ENCODE data around the gene UIMC1. TPM values are rescaled to one million over a fixed set of nuclear protein-coding genes. Genes with fewer than 3 reads are reported as not detected.
A peak's percentile ranks its signal among the peaks of the same experiment; 100 is the strongest.

UIMC1 gene
- total and polyA plus RNA-seq, 2 donors from 2014 or later = 16.2 to 37.9 TPM

GRCh38 chr5:176891331-176891958, 115.1 kb downstream of the UIMC1 start:
- Histone ChIP-seq H3K27ac (ENCODE audit: low read depth in 2 of 2, low read length in 2 of 2) (no peak overlapping the region), H3K9ac (ENCODE audit: low read length in 3 of 3) (no peak overlapping the region), H3K4me1 (ENCODE audit: control insufficient read depth in 2 of 3, insufficient read depth in 2 of 3, low read depth in 1 of 3, low read length in 3 of 3) (no peaks in the 10 kb centered on the region), H3K4me3 (ENCODE audit: low read length in 3 of 3) (no peak overlapping the region), H3K27me3 (ENCODE audit: control insufficient read depth, insufficient read depth, low read length) (no peaks in the 10 kb centered on the region), H3K36me3 (ENCODE audit: control insufficient read depth in 2 of 3, insufficient read depth in 3 of 3, low read length in 3 of 3) (no peaks in the 10 kb centered on the region), H3K9me3 (ENCODE audit: control insufficient read depth in 2 of 3, insufficient read depth in 1 of 3, low read length in 3 of 3) (no peaks in the 10 kb centered on the region)
- intact Hi-C loops (cut with DNase I) = no loop called here
- TF ChIP-seq CTCF (IDR thresholded peaks at IDR 0.05; ENCODE audit: borderline replicate concordance, extremely low read depth, insufficient read depth) = no peak
- FAIRE-seq = no peak
- no peak for DNase-seq

GRCh38 chr5:176890455-176891330, 115.9 kb downstream of the UIMC1 start:
- no peaks in the 10 kb centered on the region for H3K27me3 ChIP-seq (ENCODE audit: control insufficient read depth, insufficient read depth, low read length)
- FAIRE-seq = no peak
- intact Hi-C loops (cut with DNase I) = no loop called here

DNA sequence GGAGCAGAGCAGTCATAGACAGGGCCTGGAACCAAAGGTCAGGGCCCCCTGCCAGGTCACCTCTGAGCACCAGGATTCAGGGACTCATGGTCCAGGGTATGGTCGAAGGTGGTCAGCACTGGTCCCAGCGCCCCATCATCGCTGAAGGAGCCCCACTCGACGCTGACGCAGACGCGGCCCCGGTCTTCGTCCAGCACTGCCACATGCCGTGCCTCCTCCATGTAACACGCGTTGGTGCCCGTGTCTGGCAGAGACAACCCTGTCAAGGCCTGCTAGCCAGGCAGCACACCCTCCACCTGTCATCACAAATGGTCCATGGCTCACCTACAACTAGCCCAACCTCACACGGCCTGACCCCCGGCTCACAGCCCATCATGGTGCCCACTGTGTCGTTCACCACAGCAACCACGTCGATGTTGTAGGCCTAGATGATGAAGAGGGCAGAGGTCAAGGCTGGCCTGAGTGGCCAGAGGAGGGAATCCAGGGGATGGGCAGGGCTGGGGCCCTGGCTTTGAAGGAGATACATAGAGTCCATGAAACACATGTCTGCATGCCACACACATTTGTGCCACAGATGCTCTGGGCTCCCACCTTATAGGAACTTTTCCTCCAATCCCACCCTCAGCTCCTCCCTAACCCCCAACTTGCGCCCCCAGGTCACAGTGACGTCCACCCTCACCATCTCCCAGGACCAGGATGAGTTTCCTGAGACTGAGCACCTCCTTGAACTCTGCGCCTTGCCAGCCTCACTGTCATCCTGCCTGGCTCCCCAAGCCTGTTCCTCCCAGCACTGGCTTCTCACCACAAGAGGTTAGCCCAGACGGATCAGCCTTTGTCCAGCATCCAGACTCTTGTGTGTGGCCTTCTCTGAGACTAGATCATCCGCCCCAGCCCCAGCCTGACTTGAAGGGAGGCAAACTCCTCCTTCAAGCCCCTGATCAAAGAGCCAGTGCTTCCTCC, 117.0 kb downstream of the UIMC1 start:
- no peak for FAIRE-seq

More at GRCh38 chr5:176890455-176891330, 115.9 kb downstream of the UIMC1 start:
- H3K36me3 ChIP-seq (ENCODE audit: control insufficient read depth in 2 of 3, insufficient read depth in 3 of 3, low read length in 3 of 3) = no peaks in the 10 kb centered on the region
- peak in 1 of 5 donors; percentile 4 for DNase-seq
- H3K9me3 ChIP-seq (ENCODE audit: control insufficient read depth in 2 of 3, insufficient read depth in 1 of 3, low read length in 3 of 3) = no peaks in the 10 kb centered on the region
- no peaks in the 10 kb centered on the region for H3K4me1 ChIP-seq (ENCODE audit: control insufficient read depth in 2 of 3, insufficient read depth in 2 of 3, low read depth in 1 of 3, low read length in 3 of 3)
- H3K27ac ChIP-seq (ENCODE audit: low read depth in 2 of 2, low read length in 2 of 2) = no peak overlapping the region
- H3K9ac ChIP-seq (ENCODE audit: low read length in 3 of 3) = no peak overlapping the region
- TF ChIP-seq CTCF (IDR thresholded peaks at IDR 0.05; ENCODE audit: borderline replicate concordance, extremely low read depth, insufficient read depth) = no peak
- H3K4me3 ChIP-seq (ENCODE audit: low read length in 3 of 3) = no peak overlapping the region

More for the DNA sequence above, 117.0 kb downstream of the UIMC1 start:
- intact Hi-C loops (cut with DNase I) = no loop called here
- H3K9me3 ChIP-seq (ENCODE audit: control insufficient read depth in 2 of 3, insufficient read depth in 1 of 3, low read length in 3 of 3) = no peaks in the 10 kb centered on the region
- H3K36me3 ChIP-seq (ENCODE audit: control insufficient read depth in 2 of 3, insufficient read depth in 3 of 3, low read length in 3 of 3) = no peaks in the 10 kb centered on the region
- no peak for DNase-seq
- H3K4me1 ChIP-seq (ENCODE audit: control insufficient read depth in 2 of 3, insufficient read depth in 2 of 3, low read depth in 1 of 3, low read length in 3 of 3) = no peaks in the 10 kb centered on the region
- TF ChIP-seq CTCF (IDR thresholded peaks at IDR 0.05; ENCODE audit: borderline replicate concordance, extremely low read depth, insufficient read depth) = no peak
- no peak overlapping the region for H3K4me3 ChIP-seq (ENCODE audit: low read length in 3 of 3)
- H3K27me3 ChIP-seq (ENCODE audit: control insufficient read depth, insufficient read depth, low read length) = no peaks in the 10 kb centered on the region
- no peak overlapping the region for H3K27ac ChIP-seq (ENCODE audit: low read depth in 2 of 2, low read length in 2 of 2)
- no peak overlapping the region for H3K9ac ChIP-seq (ENCODE audit: low read length in 3 of 3)
